Measurements from ENCODE around the gene DUOX2.
"Not testable (repeated sequence)": the region's sequence is repeated elsewhere in the genome, so short reads cannot be mapped to it uniquely, and the experiment has no call there.

Gene DUOX2

DNA sequence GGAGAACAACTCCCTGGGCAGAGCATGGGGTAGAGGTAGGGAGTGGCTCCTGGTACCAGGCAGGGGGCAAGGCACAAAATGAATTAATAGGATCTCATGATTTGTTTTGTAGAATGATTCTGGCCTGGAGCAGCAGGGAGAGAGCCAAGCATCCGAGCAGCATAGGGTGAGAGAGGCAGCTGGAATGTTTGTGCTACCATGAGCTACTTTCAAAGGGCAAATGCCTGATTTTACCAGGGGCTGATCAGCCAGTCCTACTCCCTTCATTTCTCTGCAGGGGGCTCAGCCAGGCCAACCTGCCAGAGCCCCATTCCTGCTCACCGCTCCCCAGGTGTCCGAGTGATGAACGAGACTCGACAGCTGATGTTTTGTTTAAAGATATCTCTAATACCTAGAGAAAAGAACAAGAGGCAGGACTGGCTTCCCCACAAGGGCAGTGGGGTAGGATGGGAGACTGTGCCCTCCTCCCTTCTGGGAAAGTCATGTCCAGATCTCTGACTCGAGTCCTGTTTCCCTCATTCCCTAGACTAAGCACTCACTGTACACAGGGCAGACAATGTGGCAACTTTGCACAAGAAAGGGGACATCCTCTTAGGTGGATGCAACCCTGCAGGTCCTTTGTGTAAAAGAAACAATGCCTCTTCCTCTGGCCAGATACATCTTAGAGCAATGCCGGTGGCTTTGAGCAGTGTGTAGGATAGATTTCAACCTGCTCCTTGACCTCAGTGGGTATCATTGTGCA lies 12.9 kb downstream of the DUOX2 start:
- no peak for DNase-seq (ENCODE audit: low read depth in 2 of 2)

DNA sequence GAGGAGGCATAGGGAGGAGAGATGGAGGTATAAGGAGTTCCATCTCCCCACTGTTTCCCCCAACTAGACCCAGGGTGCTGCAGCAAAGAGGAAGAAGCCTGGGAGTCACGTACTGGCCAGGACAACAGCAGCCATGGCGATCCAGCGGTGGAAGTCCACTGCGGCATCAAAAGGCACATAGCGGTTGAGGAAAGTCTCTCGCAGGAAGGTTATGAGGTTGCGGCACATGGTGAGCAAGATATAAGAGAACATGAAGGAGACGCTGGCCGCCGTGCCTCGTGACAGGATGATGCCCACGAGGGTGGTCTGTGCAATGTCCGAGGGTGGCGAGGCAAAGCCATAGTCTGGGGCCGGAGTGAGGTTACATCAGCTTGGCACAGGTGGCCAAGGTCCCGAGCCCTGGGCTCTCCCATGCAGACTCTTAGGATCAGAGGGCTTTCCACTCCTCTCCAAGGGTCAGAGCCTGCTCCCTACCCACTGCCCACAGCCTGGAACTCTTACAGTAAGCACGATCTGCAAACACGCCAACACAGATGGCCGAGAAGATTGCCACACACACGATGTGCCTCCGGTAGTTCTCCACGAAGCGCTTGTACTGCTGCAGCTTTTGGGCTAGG lies 14.3 kb downstream of the DUOX2 start:
- DNase-seq (ENCODE audit: low read depth in 2 of 2), result no peak

DNA sequence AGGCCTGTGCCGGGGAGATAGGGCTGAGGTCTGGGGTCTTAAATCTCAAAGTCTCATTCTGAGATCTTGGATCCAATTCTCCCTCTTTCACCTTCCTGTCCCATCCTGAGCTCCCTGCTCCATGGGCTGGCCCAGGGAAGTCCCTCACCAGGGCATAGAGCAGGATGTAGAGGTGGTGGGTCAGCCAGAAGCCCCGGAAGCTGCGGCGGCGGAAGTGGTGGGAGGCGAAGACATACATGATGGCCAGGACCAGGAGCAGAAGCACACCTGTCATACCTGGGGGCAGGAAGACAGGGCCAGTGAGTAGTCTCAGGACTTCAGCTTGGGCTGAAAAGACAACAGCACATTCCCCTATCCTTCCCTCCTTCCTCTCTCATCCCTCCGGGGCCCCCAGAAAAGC lies 16.5 kb downstream of the DUOX2 start:
- no peak for DNase-seq (ENCODE audit: low read depth in 2 of 2)

DNA sequence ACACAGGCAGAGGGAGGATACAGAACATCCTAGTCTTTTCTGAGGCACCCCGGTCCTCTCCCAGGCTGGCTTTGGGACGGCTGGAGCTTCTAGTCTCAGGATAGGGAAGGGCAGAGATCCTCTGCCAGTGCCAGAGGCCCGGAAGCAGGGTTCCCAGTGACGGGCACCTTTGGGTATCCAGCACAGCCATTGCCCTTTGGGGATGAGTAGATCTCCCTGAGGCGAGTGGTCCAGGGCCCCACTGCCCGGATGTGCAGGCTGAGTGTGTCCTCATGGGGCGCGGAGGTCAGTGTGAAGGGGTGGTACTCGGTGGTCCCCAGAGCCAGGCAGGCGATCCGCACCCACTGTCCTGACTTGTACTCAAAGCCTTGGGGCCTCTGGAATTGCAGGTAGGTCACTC lies 18.3 kb downstream of the DUOX2 start:
- DNase-seq (ENCODE audit: low read depth in 2 of 2), result no peak

DNA sequence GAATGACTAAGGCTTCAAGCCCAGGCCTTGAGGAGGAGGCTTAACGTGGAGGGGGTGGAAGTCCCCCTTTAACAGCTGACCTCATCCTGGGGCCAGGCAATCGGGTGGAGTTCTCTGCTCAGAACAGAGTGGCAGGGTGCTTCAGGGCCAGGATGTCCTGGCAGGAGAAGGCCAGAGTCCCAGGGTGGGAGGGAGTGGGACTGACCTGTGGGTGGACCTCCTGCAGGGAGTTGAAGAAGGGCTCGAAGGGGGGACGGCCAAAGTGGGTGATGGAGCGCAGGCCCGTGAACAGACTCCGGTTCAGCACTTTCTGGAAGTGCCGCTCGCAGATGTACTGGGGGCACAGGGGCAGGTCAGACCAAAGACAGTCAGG lies 19.6 kb downstream of the DUOX2 start:
- no peak for DNase-seq (ENCODE audit: low read depth in 2 of 2)

DNA sequence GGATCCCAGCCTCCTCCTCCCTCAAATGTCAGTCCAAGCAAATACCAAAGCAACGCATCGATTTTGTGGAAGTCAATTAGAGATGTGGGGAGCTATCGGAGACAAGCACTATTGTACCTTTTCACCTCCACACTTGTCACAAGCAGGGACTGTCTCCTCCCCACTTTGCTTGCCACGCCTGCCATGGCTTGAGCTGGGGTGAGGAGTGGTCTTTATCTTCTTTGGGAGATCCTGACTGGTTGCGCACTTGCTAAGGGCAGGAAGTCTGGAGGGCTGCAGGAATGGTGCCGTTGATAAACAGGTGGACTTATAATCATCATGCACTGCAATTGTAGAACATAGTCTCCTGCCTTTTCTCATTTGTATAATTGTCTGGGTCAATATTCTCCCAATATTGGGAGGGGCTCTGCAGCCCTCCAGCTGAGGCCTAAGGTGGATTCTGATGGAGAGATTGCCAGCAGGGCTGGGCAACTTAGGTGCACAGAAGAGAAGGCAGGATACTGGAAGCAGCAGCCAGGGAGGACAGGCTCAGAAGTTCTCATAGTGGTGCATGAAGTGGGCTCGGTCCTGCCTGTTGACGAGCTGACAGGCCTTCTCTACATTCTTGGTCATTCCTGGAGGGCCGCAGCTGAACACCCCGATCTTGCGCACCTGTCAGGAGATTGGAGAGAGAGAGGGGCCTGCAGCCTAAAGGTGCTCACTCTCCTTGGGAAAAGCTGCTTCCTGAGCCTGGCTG lies 20.2 kb downstream of the DUOX2 start:
- DNase-seq (ENCODE audit: low read depth in 2 of 2), result no peak

DNA sequence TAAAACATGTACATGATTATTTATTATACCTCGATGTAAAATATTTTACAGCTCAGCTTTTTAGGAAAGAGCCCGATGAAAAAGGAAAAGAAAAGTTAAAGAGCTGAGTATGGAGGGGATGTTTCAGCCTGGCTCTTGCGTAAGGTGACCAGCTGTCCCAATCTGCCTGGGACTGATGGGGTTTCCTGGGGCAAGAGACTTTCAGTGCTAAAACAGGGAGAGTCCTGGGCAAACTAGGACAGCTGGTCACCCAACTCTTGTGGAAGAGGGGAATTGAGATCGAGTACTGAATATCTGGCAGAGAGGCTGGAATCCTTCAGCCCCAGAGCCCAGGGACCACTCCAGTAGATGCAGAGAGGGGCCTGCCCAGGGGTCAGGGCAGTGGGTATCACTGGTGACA lies 21.0 kb downstream of the DUOX2 start:
- no peak for DNase-seq (ENCODE audit: low read depth in 2 of 2)

DNA sequence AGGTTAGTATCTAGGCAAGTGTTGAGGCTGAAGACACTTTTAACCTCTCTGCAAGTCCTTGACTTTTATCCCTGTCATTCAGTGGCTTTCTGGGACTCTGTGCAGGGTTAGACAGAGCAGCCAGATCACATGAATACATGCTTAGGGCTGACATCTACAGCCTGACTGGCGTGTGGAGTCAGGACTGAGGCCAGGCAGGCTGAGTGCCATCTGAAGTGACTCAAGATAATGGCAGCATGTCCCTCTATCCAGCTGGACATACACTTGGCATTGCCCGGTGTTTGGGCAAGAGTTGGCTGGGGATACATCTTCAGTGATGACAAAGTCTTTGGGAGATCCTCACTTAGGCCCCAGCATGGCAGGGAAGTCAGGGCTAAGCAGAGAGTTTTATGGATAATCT lies 22.4 kb downstream of the DUOX2 start:
- no peak for DNase-seq (ENCODE audit: low read depth in 2 of 2)

DNA sequence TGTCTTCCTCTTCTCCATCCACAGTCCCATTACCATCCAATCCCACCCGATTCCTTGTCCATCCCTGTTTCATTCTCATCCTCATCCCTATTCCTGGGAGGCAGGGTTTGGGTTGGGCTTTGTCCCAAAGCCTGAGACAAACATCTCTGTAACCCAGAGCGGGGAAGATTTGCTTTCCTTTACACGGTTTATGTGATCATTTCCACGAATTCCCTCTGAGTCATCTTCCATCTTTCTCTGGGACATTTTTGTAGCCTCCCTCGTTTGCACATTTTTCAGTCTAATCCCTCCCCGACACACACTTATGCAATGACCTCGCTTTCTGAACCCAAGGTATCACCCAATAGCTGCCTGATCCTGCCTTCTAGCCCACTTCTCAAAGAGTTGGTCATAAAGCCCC lies 22.8 kb downstream of the DUOX2 start:
- no peak for DNase-seq (ENCODE audit: low read depth in 2 of 2)

DNA sequence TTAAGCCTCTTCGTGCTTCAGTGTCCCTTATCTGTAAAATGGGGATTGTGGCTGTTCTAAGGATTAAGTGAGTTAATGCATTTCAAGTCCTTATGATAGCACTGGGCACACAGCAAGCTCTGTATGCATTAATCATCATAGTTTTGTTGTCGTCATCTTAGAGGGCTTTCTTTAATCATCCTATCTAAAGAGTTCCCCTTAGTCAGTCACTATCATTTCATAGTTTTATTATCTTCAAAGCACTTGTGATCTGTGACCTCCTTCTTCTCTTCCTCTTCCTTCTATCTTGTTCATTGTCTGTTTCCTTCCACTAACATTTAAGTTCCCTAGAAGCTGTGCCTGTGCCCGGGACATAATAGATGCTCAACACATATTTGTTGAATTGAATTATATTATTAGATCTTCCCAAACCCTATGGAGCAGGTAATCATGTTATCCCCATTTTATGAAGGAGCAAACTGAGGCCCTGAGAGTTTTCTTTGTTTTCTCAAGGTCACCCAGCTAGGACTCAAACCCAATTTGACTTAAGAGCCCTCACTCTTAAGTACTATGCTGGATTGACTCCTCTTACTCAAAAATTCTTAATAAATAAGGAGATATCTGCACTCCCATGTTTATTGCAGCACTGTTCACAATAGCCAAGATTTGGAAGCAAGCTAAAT lies 24.1 kb downstream of the DUOX2 start:
- no peak for DNase-seq (ENCODE audit: low read depth in 2 of 2)

DNA sequence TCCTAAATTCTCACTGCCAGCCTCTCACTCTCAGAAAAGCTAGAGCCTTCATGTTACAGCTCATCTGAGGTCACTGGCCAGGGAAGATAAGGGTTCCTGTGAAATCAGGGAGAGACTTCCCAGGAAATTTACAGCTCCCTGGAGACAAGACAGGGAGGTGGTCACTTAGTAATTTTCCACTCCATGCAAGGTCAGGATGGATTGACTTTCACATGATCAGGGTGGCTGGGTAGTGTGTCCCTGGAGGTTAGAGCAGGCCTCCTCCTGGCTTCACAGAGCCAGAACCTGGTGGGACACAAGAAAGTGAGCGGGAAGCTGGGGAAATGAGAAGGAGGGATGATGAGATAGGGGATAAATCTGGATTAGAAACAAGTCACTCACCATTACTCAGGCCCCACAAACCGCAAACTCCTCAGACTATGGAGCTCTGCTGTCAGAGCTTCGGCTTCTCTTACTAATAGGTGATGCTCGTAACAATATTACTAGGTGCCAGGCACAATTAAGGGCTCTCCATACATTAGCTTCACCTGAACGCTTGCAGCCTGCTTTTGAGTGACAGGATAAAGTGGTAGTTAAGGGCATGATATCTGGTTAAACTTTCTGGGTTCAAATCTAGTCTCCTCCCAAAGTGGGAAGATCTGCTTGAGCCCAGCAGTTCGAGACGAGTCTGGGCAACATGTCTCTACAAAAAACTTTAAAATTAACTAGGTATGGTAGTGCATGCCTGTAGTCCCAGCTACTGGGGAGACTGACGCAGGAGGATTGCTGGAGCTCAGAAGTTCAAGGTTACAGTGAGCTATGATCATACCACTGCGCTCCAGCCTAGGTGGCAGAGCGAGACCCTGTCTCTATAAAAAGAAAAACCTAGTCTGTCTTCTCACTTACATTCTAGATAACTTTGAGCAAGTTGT lies 24.9 kb downstream of the DUOX2 start:
- no peak for DNase-seq (ENCODE audit: low read depth in 2 of 2)

DNA sequence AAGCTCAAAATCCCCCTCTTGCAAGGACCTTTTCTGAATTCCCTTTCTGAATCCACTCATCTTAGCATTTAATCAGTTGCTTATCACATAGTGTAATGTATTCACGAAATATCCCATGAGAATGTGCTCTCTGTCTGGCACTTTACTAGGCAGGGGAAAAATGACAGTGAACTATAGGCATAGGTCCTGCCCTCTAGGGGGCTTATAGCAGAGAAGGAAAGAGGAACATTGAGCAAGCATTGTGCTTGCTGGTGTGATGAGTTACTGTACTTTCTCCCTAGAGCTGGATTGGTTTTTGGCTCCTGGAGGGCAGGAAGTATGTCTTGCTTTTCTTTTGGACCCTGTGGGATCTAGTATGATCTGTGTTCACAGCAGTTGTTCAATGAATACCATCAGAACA lies 26.5 kb downstream of the DUOX2 start:
- DNase-seq (ENCODE audit: low read depth in 2 of 2), result no peak

DNA sequence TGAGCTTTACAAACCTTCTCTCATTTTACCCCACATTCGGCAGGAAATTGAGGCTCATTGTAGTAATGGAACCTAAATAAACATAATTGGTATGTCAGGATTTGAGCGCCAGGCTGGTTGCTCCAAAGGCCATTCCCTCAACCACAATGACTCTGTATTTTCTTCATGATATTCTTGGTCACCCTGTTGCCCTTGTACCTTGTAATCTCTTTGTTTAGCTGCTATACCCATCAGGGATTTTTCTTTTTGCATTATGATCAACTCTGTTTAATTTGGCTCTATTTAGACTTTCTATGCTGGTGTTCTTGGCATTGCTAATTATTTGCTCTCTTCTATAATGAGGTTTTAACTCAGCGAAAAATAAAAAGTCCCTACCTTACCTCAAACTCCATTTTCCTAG lies 29.8 kb downstream of the DUOX2 start:
- no peak for DNase-seq (ENCODE audit: low read depth in 2 of 2)

DNA sequence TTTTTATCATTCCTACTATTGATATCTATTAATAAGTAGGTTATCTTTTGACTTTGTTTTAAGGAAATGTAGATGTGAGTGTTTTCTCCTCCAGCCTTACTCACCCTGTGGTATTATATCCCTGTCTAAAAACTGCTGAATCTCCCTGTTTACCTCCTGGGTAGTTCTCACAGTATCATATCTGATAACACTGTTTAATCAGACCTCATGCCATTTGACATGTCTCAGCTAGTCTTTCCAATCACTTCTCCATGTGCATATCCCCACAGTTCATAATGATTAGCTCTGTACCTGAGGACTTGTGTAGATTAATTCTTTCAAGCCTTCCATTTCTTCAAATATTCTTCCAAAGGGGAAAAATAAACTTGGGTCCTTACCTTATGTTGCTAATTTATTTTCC lies 30.7 kb downstream of the DUOX2 start:
- no peak for DNase-seq (ENCODE audit: low read depth in 2 of 2)

DNA sequence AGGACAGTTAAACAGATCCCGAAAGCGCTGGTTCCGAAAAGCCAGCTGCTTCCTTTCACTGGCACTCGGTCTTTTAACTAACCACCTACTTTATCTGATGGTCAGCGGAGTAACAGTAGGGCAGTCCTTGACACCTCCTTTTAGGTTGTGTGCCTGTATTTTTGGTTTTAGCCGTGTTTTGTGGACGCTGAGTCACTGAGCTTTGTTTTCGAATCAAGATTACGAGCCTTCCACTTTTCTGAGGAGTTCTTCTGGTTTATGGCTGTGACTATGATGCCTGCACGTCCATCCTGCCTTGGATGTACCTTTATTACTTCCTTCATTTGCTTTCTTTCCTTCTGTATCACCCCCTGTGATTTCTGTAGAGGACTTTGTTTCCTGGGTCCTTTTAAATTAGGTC lies 31.6 kb downstream of the DUOX2 start:
- not testable (repeated sequence) for DNase-seq (ENCODE audit: low read depth in 2 of 2)

DNA sequence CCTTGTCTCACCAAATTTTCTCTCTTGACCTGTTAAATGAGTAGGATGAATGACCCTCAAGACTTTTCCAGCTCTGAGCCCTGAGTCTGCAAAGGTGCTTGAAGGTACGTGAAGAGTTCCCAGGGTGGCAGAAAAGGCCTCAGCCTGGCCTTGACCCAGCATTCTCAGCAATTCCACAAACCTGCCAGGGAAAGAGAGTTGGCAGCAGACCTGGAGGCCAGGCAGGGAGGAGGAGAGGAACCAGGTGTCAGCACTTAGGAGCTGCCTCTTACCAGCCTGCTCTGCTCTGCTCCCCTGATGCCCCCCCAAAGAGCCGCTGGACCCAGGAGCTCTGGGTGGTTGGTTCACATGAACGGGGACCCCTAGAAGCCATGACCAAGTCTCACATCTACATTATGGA lies 33.4 kb downstream of the DUOX2 start:
- not testable (repeated sequence) for DNase-seq (ENCODE audit: low read depth in 2 of 2)

DNA sequence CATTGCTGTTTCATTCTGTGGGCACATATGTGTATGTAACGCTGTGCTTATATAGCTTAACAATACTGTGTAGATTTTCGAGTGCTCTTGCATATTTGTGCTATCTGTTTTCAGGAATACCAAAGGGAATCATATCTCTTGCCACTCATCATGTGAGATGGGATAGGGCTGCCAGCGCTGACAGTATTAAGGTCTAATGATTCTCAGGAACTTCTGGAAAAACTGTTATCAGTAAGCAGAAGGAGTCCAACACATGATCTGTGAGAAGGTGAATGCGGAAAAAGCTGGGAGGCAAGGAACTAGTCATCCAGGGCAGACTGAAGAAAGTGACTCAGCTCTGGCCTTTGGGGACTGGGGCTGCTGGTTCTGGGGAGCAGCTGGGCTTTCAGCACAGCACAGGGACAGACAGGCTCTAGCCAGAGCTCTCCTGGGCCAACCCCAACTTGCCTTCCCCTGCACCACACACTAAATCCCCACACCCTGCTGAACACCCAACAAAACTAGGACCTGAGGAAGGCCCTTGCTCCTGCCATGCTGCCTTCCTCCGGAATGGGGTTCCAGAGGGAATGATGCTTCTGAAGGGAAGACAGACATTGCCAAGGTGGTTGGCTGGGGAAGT lies 34.2 kb downstream of the DUOX2 start:
- not testable (repeated sequence) for DNase-seq (ENCODE audit: low read depth in 2 of 2)

DNA sequence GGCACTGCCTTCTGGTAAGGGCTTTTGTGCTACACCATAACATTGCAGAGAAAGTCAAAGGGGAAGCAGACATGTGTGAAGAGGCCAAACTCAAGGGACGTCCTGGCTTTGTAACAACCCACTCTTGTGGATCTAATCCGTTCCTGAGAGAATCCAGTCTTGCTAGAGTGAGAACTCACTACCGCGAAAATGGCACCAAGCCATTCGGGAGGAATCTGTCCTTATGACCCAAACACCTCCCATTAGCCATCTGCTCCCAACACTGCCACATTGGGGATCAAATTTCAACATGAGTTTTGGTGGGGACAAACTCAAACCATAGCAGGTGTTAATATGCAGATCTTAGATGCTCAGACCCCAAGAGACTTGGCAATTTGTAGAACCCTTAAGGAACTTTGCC lies 34.8 kb downstream of the DUOX2 start:
- not testable (repeated sequence) for DNase-seq (ENCODE audit: low read depth in 2 of 2)

DNA sequence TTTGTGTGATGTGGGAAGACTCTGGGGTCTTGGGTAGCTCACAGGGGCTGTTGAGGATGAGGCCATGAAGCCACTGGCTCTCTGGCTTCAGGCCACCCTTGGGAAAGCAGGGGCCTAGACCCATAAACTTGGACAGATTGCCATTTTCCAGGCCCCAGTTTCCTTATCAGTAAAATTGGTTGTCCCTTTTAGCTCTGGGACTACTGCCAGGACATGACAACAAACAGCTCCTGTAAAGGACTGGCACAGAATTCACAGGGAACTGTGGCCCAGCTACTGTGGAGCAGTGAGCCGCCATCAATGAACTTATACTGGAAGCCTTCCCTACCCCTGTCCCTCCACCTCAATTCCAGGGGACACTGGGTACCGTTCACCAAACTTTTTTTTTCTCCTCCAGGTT lies 36.6 kb downstream of the DUOX2 start:
- not testable (repeated sequence) for DNase-seq (ENCODE audit: low read depth in 2 of 2)

DNA sequence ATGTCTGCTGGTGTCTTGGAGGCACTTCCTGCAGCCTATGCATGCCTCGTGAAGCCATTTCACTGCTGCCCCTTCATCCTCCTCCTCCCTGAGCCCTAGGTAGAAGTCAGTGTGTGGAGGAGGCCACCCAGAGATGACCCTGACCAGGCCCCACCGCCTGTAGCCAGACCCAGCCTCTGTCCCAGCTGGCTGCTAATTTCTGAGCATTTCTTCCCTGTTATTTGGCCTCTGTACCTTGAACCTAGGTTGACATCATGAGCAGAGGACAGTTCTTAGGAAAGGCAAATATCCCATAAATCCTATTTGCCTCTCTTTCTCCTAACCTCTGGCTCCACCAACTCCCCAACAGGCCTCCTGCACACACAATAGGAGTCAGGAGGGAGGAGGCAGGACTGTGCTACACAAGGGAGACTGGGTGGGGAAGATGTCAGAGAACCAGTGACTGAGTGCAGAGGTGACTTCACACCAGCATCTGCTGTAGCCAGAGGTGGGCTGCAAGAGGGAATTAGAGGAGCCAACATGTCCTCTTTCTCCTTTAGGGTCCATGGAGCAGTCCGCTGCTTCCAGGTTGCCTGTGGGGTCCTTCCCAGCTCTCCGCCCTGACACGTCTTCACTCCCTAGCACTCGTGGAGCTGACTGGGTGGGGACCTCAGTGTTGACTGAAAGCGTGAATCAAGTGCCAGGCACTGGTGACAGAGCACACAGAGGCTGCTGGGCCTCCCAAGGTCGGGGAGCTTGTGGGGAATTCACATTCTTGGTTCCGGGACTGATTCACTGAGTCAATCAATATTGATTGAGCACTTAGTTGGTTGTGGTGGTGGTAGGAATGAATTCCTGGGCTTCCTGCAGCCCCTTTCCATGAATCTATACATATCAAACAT lies 38.3 kb downstream of the DUOX2 start:
- not testable (repeated sequence) for DNase-seq (ENCODE audit: low read depth in 2 of 2)

Measured in stimulated activated CD8-positive, alpha-beta memory T cell treated with anti-CD3 and anti-CD28 coated beads, Interleukin-2, amount 100 ng/mL, for 48 hours (primary cell).